IMR-90 (cell line): ENCODE results near the gene DRICH1. TPM values are rescaled to one million over a fixed set of nuclear protein-coding genes. Genes with fewer than 3 reads are reported as not detected.
A peak's percentile ranks its signal among the peaks of the same experiment; 100 is the strongest.
"Not testable (repeated sequence)": the region's sequence is repeated elsewhere in the genome, so short reads cannot be mapped to it uniquely, and the experiment has no call there.

Source experiments
- ATAC-seq: fragments of 200-7000 bp; cut with Tn5 transposase; 2 replicates; pipeline ENCODE4 v1.9.1; 2020; ENCODE audit warnings: low read depth, mild to moderate bottlenecking, moderate library complexity
- BruUV-seq: library from RNA; stranded (reverse); fragments of 400-500 nt; replicated peaks from 2 replicates; lab custom pipeline; 2021; lab: Mats Ljungman, UMichigan
- CTCF ChIA-PET: fragments of 300-600 bp; formaldehyde crosslinking; extraction: SDS; loops from one replicate; lab custom pipeline; 2021; ENCODE audit warnings: antibody characterized with exemption; lab: Yijun Ruan, JAX
- POLR2A ChIA-PET: fragments of 300-600 bp; sonication (Branson Sonifier 250); formaldehyde crosslinking; loops from one replicate; lab custom pipeline; 2022; ENCODE audit warnings: antibody characterized with exemption; ENCODE audit not compliant: unreplicated experiment; lab: Charles Lee
- DNase-seq: peaks from one replicate; pipeline ENCODE4 v3.0.0; 2013
- H2AFZ ChIP-seq: replicated peaks from 2 replicates; pipeline ENCODE3; 2013; ENCODE audit warnings: low read length, mild to moderate bottlenecking; ENCODE audit not compliant: poor library complexity
- H2AK5ac ChIP-seq: 2 replicates; pipeline ENCODE4 v1.6.1; 2013; ENCODE audit warnings: low read depth, low read length, inconsistent platforms
- H2AK9ac ChIP-seq: replicated peaks from 2 replicates; pipeline ENCODE3; 2013; ENCODE audit warnings: mild to moderate bottlenecking, low read depth, low read length, moderate library complexity; ENCODE audit not compliant: poor library complexity
- H2BK120ac ChIP-seq: 2 replicates; pipeline ENCODE4 v1.6.1; 2013; ENCODE audit warnings: low read depth, low read length, inconsistent platforms
- H2BK15ac ChIP-seq: 3 replicates; pipeline ENCODE4 v1.6.1; 2013; ENCODE audit warnings: low read depth, low read length, inconsistent platforms
- H2BK20ac ChIP-seq: 2 replicates; pipeline ENCODE4 v1.6.1; 2013; ENCODE audit warnings: low read depth, mild to moderate bottlenecking, inconsistent platforms, low read length, moderate library complexity
- H2BK5ac ChIP-seq: 2 replicates; pipeline ENCODE4 v1.6.1; 2013; ENCODE audit warnings: mild to moderate bottlenecking, low read depth, low read length, inconsistent platforms; ENCODE audit not compliant: poor library complexity, severe bottlenecking
- H3K14ac ChIP-seq: replicated peaks from 2 replicates; pipeline ENCODE4 v1.6.1; 2013; ENCODE audit warnings: low read depth, low read length, inconsistent platforms
- H3K18ac ChIP-seq: 2 replicates; pipeline ENCODE4 v1.6.1; 2013; ENCODE audit warnings: low read depth, low read length, control low read depth
- H3K23ac ChIP-seq: 2 replicates; pipeline ENCODE4 v1.6.1; 2013; ENCODE audit warnings: low read depth, low read length, inconsistent platforms
- H3K27ac ChIP-seq: 2 replicates; pipeline ENCODE4 v1.5.1; 2013; ENCODE audit warnings: mild to moderate bottlenecking, control low read depth, low read length; ENCODE audit not compliant: insufficient read depth
- H3K27me3 ChIP-seq: 2 replicates; pipeline ENCODE4 v1.6.1; 2013; ENCODE audit warnings: low read length; ENCODE audit not compliant: control insufficient read depth, insufficient read depth
- H3K36me3 ChIP-seq: 2 replicates; pipeline ENCODE4 v1.6.1; 2013; ENCODE audit warnings: low read length, mixed read lengths; ENCODE audit not compliant: control insufficient read depth, insufficient read depth
- H3K4ac ChIP-seq: 2 replicates; pipeline ENCODE4 v1.6.1; 2013; ENCODE audit warnings: low read depth, low read length, inconsistent platforms
- H3K4me1 ChIP-seq: 2 replicates; pipeline ENCODE4 v1.6.1; 2013; ENCODE audit warnings: low read length, mixed read lengths; ENCODE audit not compliant: control insufficient read depth, insufficient read depth
- H3K4me2 ChIP-seq: 2 replicates; pipeline ENCODE4 v1.6.1; 2013; ENCODE audit warnings: low read depth, mild to moderate bottlenecking, control low read depth, low read length, moderate library complexity
- H3K4me3 ChIP-seq: 2 replicates; pipeline ENCODE4 v1.5.1; 2013; ENCODE audit warnings: low read depth, mild to moderate bottlenecking, control low read depth, low read length, moderate library complexity; ENCODE audit not compliant: insufficient read depth
- H3K56ac ChIP-seq: 2 replicates; pipeline ENCODE4 v1.6.1; 2013; ENCODE audit warnings: low read length, inconsistent platforms; ENCODE audit not compliant: insufficient read depth; ENCODE audit errors: extremely low read depth
- H3K79me1 ChIP-seq, 2 experiments: 2 replicates each; pipeline ENCODE4 v1.6.1; 2013; ENCODE audit warnings: low read length in 2 of 2, inconsistent platforms in 1 of 2, low read depth in 1 of 2
- H3K9ac ChIP-seq: 2 replicates; pipeline ENCODE4 v1.6.1; 2013; ENCODE audit warnings: low read depth, low read length, control low read depth
- H3K9me1 ChIP-seq: 2 replicates; pipeline ENCODE4 v1.6.1; 2013; ENCODE audit warnings: low read length, inconsistent platforms; ENCODE audit not compliant: insufficient read depth
- H3K9me3 ChIP-seq: 2 replicates; pipeline ENCODE4 v1.6.1; 2013; ENCODE audit warnings: low read length; ENCODE audit not compliant: control insufficient read depth, insufficient read depth
- H4K20me1 ChIP-seq: 2 replicates; pipeline ENCODE4 v1.6.1; 2013; ENCODE audit warnings: low read length, inconsistent platforms; ENCODE audit not compliant: insufficient read depth
- H4K5ac ChIP-seq: 2 replicates; pipeline ENCODE4 v1.6.1; 2013; ENCODE audit warnings: mild to moderate bottlenecking, low read depth, low read length, control low read depth
- H4K8ac ChIP-seq, 2 experiments: 2 replicates each; pipeline ENCODE4 v1.6.1; 2013; ENCODE audit warnings: low read depth in 2 of 2, low read length in 2 of 2, control low read depth in 1 of 2, inconsistent platforms in 1 of 2
- H4K91ac ChIP-seq: 2 replicates; pipeline ENCODE4 v1.6.1; 2013; ENCODE audit warnings: low read depth, low read length, inconsistent platforms; ENCODE audit not compliant: insufficient read depth
- WGBS, 2 experiments: methylation state at CpG; one replicate each; pipeline versions ENCODE4 v1.1.5 to v1.1.7; 2013; ENCODE audit warnings: missing lambda C conversion rate in 2 of 2; ENCODE audit not compliant: insufficient read length in 1 of 2; ENCODE audit errors: extremely low coverage in 2 of 2; 5-methylcytosine and 5-hydroxymethylcytosine counted together
- dilution Hi-C: fragments of 300-500 bp; cut with HindIII; formaldehyde crosslinking; loops from one replicate; pipeline ENCODE4 v1.14.3; 2018; ENCODE audit warnings: low sequenced_read_pairs; ENCODE audit not compliant: unreplicated experiment
- in situ Hi-C: fragments of 300-500 bp; cut with MboI; formaldehyde crosslinking; loops from 3 replicates; pipeline ENCODE4 v1.14.3; 2019; ENCODE audit warnings: low sequenced_read_pairs, inconsistent platforms, mixed read lengths
- intact Hi-C: fragments of 100-400 bp; cut with micrococcal nuclease; formaldehyde crosslinking; loops from 2 replicates; pipeline ENCODE4 v1.10.0; 2022
- polyA plus RNA-seq, 3 experiments: library from polyadenylated mRNA; depleted of rRNA; stranded (reverse); fragments of >200 nt; gene quantifications; 2 replicates each; pipeline ENCODE4 v1.2.3, GENCODE V29; 2012; ENCODE audit warnings: low replicate concordance in 1 of 3
- total RNA-seq: library from RNA; depleted of rRNA; stranded (reverse); fragments of >200 nt; gene quantifications from 2 replicates; pipeline ENCODE4 v1.2.3, GENCODE V29; 2012

The DRICH1 gene
- total and polyA plus RNA-seq, 2 of the 4 experiments (the other 2 are of a cell fraction): 0.14 TPM; not detected in 1

DNA sequence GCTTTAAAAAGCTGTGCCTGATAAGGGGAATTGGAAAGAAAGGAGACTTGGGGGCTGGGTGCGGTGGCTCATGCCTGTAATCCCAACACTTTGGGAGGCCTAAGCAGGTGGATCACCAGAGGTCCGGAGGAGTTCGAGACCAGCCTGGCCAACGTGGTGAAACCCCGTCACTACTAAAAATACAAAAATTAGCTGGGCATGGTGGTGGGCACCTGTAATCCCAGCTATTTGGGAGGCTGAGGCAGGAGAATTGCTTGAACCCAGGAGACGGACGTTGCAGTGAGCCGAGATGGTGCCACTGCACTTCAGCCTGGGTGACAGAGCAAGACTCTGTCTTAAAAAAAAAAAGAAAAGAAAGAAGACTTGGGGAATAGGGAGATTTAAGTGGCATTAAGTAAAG lies 3.2 kb upstream of the DRICH1 start:
- H2BK5ac ChIP-seq, H3K4me3 ChIP-seq, H2BK15ac ChIP-seq, H3K14ac ChIP-seq, H4K91ac ChIP-seq, H3K27ac ChIP-seq, dilution Hi-C loops, H2AK9ac ChIP-seq, ATAC-seq, H3K79me1 ChIP-seq, H3K4me2 ChIP-seq, H4K5ac ChIP-seq, H3K9me1 ChIP-seq, H3K56ac ChIP-seq, H3K18ac ChIP-seq, H3K9ac ChIP-seq, in situ Hi-C loops, intact Hi-C loops, H2AK5ac ChIP-seq, H3K9me3 ChIP-seq, H2BK20ac ChIP-seq, BruUV-seq, H3K23ac ChIP-seq, H3K36me3 ChIP-seq, H2AFZ ChIP-seq, H3K27me3 ChIP-seq, H2BK120ac ChIP-seq, H3K4ac ChIP-seq, DNase-seq, H4K8ac ChIP-seq, H4K20me1 ChIP-seq, POLR2A ChIA-PET, H3K4me1 ChIP-seq: not testable (repeated sequence)
- CTCF ChIA-PET: interaction anchor here (0.7 kb wide), 1 partner anchor 253 kb away, joined by 6 read pairs; no protein-coding TSS in a partner anchor
- 96% methylated on average over 3 of the region's 8 CpGs; no CpG with 5 or more reads in 1 of the 2 experiments for WGBS, 2 experiments

- H4K20me1 ChIP-seq, H3K9me3 ChIP-seq, H3K9me1 ChIP-seq, H3K9ac ChIP-seq, H2AK5ac ChIP-seq, H3K27me3 ChIP-seq, H2BK5ac ChIP-seq, H3K14ac ChIP-seq, dilution Hi-C loops, H3K56ac ChIP-seq, H3K23ac ChIP-seq, H2AFZ ChIP-seq, H3K18ac ChIP-seq, H2BK20ac ChIP-seq, H4K5ac ChIP-seq, BruUV-seq, H2BK120ac ChIP-seq, H3K4me2 ChIP-seq, H3K36me3 ChIP-seq, H2AK9ac ChIP-seq, H3K4me3 ChIP-seq, POLR2A ChIA-PET, H2BK15ac ChIP-seq, H3K79me1 ChIP-seq, H3K4me1 ChIP-seq, H3K4ac ChIP-seq, H4K8ac ChIP-seq, DNase-seq, H4K91ac ChIP-seq, H3K27ac ChIP-seq: not testable (repeated sequence)
- CTCF ChIA-PET: interaction anchor here (0.6 kb wide), 1 partner anchor 292 kb away, joined by 3 read pairs; no protein-coding TSS in a partner anchor
- 100% methylated on average over 1 of the region's 6 CpGs; no CpG with 5 or more reads in 1 of the 2 experiments for WGBS, 2 experiments
- intact Hi-C loops (loop anchor here (5.0 kb wide), 1 partner anchor 219 kb away; no protein-coding TSS in a partner anchor), in situ Hi-C loops (loop anchor here (10.0 kb wide), 1 partner anchor 227 kb away; the partner anchor contains the start of gene SLC2A11)
- ATAC-seq: peak; percentile 19
Measured at GRCh38 chr22:23628056-23628743, 3.9 kb downstream of the DRICH1 start.
